WI38 (cell line): ENCODE measurements around the gene SLC25A40.
"Not testable (repeated sequence)": the region's sequence is repeated elsewhere in the genome, so short reads cannot be mapped to it uniquely, and the experiment has no call there.

ENCODE experiments used
- H3K4me3 ChIP-seq: 2 replicates; pipeline ENCODE4 v1.5.1; 2011; ENCODE audit warnings: low read depth, mild to moderate bottlenecking, control low read depth, low read length
- TF ChIP-seq, protein P1 (sequence below): IDR thresholded peaks from 2 replicates; pipeline ENCODE4 v1.5.1; 2012; ENCODE audit warnings: low read depth, mild to moderate bottlenecking, control low read depth, low read length

The SLC25A40 gene, protein sequence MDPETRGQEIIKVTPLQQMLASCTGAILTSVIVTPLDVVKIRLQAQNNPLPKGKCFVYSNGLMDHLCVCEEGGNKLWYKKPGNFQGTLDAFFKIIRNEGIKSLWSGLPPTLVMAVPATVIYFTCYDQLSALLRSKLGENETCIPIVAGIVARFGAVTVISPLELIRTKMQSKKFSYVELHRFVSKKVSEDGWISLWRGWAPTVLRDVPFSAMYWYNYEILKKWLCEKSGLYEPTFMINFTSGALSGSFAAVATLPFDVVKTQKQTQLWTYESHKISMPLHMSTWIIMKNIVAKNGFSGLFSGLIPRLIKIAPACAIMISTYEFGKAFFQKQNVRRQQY

DNA sequence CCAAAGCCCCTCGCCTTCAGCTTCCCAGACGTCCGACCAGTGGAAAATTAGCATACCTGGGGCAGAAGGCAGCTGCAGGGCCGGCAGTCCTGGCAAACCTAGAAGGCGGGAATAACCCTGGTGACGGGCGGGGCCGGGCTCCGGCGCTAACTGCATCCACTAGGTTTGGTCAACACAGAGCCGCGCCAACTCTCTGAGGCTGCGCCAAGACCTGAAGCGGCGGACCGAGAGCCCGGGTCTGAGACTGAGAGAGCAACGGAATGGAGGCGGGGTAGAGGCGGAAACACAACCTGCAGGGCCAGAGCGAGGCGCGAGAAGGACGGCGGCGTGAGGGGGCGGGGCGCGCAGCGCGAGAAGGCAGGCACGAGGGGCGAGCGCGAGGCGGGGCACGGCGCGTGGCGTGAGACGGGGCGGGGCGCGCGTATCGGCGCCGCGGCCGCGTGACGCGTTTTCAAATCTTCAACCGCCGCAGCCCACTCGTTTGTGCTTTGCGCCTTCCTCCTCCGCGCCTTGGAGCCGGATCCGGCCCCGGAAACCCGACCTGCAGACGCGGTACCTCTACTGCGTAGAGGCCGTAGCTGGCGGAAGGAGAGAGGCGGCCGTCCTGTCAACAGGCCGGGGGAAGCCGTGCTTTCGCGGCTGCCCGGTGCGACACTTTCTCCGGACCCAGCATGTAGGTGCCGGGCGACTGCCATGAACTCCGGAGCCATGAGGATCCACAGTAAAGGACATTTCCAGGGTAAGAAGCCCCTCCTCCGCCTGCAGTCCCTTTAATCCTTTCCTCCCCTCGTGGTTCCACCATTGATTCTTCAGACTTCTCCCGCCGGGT lies at the start of gene SLC25A40, which contains the start of gene DBF4:
Gene SLC25A40, minus strand, starts transcription at position 321 of the 829 bp plus-strand sequence. CDS start 17,633 bp downstream, outside the sequence.
Gene DBF4, plus strand, starts transcription at position 454 of the 829 bp plus-strand sequence. Its CDS starts 240 bp downstream, at position 694.
- TF ChIP-seq, protein P1, sequence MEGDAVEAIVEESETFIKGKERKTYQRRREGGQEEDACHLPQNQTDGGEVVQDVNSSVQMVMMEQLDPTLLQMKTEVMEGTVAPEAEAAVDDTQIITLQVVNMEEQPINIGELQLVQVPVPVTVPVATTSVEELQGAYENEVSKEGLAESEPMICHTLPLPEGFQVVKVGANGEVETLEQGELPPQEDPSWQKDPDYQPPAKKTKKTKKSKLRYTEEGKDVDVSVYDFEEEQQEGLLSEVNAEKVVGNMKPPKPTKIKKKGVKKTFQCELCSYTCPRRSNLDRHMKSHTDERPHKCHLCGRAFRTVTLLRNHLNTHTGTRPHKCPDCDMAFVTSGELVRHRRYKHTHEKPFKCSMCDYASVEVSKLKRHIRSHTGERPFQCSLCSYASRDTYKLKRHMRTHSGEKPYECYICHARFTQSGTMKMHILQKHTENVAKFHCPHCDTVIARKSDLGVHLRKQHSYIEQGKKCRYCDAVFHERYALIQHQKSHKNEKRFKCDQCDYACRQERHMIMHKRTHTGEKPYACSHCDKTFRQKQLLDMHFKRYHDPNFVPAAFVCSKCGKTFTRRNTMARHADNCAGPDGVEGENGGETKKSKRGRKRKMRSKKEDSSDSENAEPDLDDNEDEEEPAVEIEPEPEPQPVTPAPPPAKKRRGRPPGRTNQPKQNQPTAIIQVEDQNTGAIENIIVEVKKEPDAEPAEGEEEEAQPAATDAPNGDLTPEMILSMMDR: no peak
- H3K4me3 ChIP-seq: peak within 1 kb of the TSS; percentile 89

DNA sequence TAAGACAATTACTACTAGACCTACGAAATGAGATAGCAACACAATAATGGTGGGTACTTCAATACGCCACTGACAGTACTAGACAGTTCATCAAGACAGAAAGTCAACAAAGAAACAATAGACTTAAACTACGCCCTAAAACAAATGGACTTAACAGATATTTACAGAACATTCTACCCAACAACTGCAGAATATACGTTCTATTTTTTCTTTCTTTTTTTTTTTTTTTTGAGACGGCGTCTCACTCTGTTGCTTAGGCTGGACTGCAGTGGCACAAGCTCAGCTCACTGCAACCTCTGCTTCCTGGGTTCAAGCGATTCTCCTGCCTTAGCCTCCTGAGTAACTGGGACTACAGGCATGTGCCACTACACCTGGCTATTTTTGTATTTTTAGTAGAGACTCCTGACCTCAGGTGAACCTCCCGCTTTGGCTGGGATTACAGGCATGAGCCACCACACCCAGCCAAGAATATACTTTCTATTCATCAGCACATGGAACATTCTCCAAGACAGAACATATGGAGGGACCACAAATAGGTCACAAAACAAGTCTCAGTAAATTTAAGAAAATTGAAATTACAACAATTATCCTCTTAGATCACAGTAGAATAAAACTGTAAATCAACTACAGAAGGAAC lies 46.7 kb upstream of the SLC25A40 start:
- not testable (repeated sequence) for H3K4me3 ChIP-seq

DNA sequence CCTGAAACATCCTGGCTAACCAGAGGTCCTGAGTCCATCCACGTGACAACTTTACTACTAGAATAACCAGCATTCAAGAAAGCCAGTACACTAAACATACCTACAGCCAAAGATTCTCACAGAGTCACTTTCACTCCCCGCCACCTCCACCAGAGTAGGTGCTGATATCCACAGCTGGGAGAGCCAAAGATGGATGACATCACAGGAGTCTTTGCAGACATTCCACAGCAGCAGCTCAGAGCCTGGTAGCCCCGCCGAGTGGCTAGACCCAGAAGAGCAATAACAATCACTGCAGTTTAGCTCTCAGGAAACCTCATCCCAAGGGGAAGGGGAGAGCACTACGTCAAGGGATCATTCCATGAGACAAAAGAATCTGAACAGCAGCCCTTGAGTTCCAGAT lies 44.4 kb upstream of the SLC25A40 start:
- TF ChIP-seq, protein P1: no peak
- H3K4me3 ChIP-seq: no peak overlapping the region

DNA sequence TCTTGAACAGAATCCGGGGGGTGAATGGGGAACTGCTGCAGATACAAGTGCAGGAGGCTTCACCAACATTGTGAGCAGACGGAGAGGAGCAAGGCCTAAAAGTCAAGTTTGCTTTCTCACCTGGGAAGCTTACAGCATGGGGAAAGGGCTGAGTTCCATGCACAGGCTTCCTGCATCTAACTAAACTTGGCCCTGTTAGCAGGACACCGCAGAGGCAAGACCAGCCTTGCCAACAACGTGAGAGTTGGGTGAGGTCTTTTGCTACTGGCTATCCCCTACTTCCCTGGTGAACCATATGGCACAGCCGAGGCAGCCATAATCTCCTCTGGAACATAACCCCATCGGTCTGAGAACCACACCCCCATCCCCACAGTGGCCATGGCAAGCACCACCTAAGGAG lies 43.7 kb upstream of the SLC25A40 start:
- TF ChIP-seq, protein P1: no peak
- no peak overlapping the region for H3K4me3 ChIP-seq

DNA sequence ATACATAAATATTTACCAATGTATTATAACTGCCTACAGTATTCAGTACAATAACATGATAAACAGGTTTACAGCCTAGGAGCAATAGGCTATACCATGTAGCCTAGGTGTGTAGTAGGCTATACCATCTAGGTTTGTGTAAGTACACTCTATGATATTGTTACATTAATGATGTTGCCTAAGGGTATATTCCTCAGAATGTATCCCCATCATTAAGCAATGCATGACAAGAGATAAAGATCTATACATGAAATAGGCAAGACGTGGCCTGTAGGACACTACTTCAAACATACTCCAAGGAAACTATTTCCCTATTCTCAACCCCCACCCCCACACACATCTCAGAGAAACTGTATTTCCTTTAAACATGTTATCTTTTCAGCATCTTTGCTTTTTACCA lies 42.6 kb upstream of the SLC25A40 start:
- H3K4me3 ChIP-seq: no peak overlapping the region
- TF ChIP-seq, protein P1: no peak

DNA sequence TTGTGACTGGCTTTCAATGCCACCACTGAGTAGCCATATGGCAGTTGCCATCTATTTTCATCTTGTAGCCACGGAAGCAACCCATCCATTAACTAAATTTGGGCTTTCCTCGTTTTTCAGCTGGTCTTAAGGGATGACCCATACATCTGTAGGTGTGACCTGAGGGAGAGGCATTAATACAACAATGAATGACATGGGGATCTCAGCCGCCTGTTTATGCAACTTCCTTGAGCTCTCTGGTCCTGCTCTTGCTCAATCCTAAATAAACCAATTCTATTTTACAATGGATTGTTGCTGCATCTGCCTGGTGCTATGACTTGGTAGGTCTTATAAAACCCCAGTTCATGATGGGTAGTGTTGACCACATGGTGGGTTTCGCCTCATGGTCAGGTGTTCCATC lies 36.0 kb upstream of the SLC25A40 start:
- TF ChIP-seq, protein P1: no peak
- no peak overlapping the region for H3K4me3 ChIP-seq

DNA sequence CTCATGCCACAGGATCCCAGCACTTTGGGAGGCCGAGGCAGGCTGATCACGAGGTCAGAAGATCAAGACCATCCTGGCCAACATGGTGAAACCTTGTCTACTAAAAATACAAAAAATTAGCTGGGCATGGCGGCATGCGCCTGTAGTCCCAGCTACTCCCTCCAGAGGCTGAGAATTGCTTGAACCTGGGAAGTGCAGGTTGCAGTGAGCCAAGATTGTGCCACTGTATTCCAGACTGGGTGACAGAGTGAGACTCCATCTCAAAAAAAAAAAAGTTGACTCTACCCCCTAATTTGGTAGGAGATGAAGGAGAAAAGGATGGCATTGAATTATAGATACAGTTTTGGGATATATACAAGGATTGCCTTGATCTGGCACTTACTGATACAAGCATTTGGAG lies 32.7 kb upstream of the SLC25A40 start:
- H3K4me3 ChIP-seq: not testable (repeated sequence)

DNA sequence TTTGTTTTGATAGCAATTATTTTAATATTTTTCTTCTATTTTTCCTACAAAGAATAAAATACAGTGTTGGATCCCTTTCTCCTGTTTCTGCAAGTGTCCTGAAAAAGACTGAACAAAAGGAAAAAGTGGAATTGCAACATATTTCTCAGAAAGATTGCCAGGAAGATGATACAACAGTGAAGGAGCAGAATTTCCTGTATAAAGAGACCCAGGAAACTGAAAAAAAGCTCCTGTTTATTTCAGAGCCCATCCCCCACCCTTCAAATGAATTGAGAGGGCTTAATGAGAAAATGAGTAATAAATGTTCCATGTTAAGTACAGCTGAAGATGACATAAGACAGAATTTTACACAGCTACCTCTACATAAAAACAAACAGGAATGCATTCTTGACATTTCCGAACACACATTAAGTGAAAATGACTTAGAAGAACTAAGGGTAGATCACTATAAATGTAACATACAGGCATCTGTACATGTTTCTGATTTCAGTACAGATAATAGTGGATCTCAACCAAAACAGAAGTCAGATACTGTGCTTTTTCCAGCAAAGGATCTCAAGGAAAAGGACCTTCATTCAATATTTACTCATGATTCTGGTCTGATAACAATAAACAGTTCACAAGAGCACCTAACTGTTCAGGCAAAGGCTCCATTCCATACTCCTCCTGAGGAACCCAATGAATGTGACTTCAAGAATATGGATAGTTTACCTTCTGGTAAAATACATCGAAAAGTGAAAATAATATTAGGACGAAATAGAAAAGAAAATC lies 31.2 kb upstream of the SLC25A40 start:
- H3K4me3 ChIP-seq: not testable (repeated sequence)
